ENCODE data around the gene CDK18. TPM values are rescaled to one million over a fixed set of nuclear protein-coding genes. Genes with fewer than 3 reads are reported as not detected.

Gene CDK18
- total and polyA plus RNA-seq, 10 of the 15 experiments (the other 5 are each of a cell fraction or from before 2014, with no cell fraction given): 0.13 to 4.4 (median 0.52) TPM; not detected in 2

GRCh38 chr1:205502992-205503391 is 1.5 kb upstream of the CDK18 start:
- Histone ChIP-seq H3K4me1 (ENCODE audit: control insufficient read depth, insufficient read depth, low read length) (0 out of 2 replicates have a peak, but pooled peaks cover 4% of the 10 kb centered on the region), H3K36me3 (ENCODE audit: control insufficient read depth in 2 of 2, insufficient read depth in 2 of 2, low read length in 1 of 2) (no peaks in the 10 kb centered on the region), H3K9ac (ENCODE audit: control insufficient read depth, insufficient read depth, low read length) (no peak overlapping the region), H2AFZ (ENCODE audit: control insufficient read depth, low read depth, low read length) (no peak overlapping the region), H3K4me3 (no peak overlapping the region), H4K20me1 (ENCODE audit: control insufficient read depth, insufficient read depth) (no peaks in the 10 kb centered on the region), H3K79me2 (ENCODE audit: control insufficient read depth, insufficient read depth, low read length) (no peaks in the 10 kb centered on the region), H3K9me3 (replicated peaks; ENCODE audit: control insufficient read depth, insufficient read depth, low read length) (no peaks in the 10 kb centered on the region), H3K27me3 (replicated peaks in 1 of 2; ENCODE audit: control insufficient read depth in 2 of 2, insufficient read depth in 2 of 2, low read length in 1 of 2) (peaks cover 0 to 5% of the 10 kb centered on the region in 2 experiments; a peak in 3 of 4 replicates), H3K4me2 (ENCODE audit: control insufficient read depth, insufficient read depth) (no peak overlapping the region), H3K27ac (ENCODE audit: control insufficient read depth, insufficient read depth) (no peak overlapping the region)
- CTCF ChIA-PET: interaction anchor here (1.2 to 31.6 kb wide), 3 partner anchors 11 to 107 kb away, joined by 3 to 891 read pairs (median 891); partner anchors contain the start of gene CDK18
- intact Hi-C loops (cut with micrococcal nuclease; ENCODE audit: unreplicated experiment): loop anchor here (5.0 kb wide), 1 partner anchor 166 kb away; no protein-coding TSS in a partner anchor
- DNase-seq (ENCODE audit: low read depth, low spot score) (no peak), ATAC-seq (no peak), FAIRE-seq (no peak)
- WGBS (ENCODE audit: insufficient coverage, insufficient replicate concordance, low lambda C conversion rate, missing lambda C conversion rate): 30% methylated on average over 3 of the region's 3 CpGs
- POLR2A ChIA-PET: no interaction called here
- RAD21 ChIA-PET (ENCODE audit: unreplicated experiment): interaction anchor here (0.6 to 1.0 kb wide), 2 partner anchors 24 to 72 kb away, joined by 3 read pairs; no protein-coding TSS in a partner anchor
- SMC1A ChIA-PET (ENCODE audit: uncharacterized antibody, unreplicated experiment): interaction anchor here (0.6 to 4.7 kb wide), 6 partner anchors 10 to 173 kb away, joined by 3 to 22 read pairs (median 3); no protein-coding TSS in a partner anchor
- in situ Hi-C loops (cut with MboI): no loop called here
- TF ChIP-seq MEF2B (IDR thresholded peaks at IDR 0.05; ENCODE audit: partially characterized antibody, poor library complexity, severe bottlenecking) (no peak), NFXL1 (IDR thresholded peaks at IDR 0.05; ENCODE audit: borderline replicate concordance) (no peak), RAD21 (IDR thresholded peaks at IDR 0.05; ENCODE audit: insufficient read depth, low read depth, low read length) (no peak), JUNB (IDR thresholded peaks at IDR 0.05) (no peak), DPF2 (IDR thresholded peaks at IDR 0.05) (no peak), RUNX3 (IDR thresholded peaks at IDR 0.05; ENCODE audit: low read length) (no peak), E4F1 (IDR thresholded peaks at IDR 0.05; ENCODE audit: borderline replicate concordance, partially characterized antibody) (no peak), WRNIP1 (IDR thresholded peaks at IDR 0.05; ENCODE audit: borderline replicate concordance, low read depth, low read length) (no peak)
- no TSS peak for BruUV-seq (replicated peaks)

Measured in GM12878 (cell line).